Effector memory CD4-positive, alpha-beta T cell (primary cell): ENCODE results near the gene OR9Q1.

Experiments
- DNase-seq, 3 donors: peaks; one replicate each; pipeline ENCODE4 v3.0.0-alpha.2; 2020
- H3K27ac ChIP-seq: 2 replicates; pipeline ENCODE4 v1.7.0; 2013; ENCODE audit warnings: mild to moderate bottlenecking, low read length, moderate library complexity; ENCODE audit not compliant: insufficient read depth, poor library complexity, severe bottlenecking
- H3K27me3 ChIP-seq: replicated peaks from 2 replicates; pipeline ENCODE4 v1.7.0; 2013; ENCODE audit warnings: mild to moderate bottlenecking, low read length; ENCODE audit not compliant: insufficient read depth, control insufficient read depth, poor library complexity, severe bottlenecking
- H3K36me3 ChIP-seq: 2 replicates; pipeline ENCODE4 v1.7.0; 2013; ENCODE audit warnings: mild to moderate bottlenecking, low read length, moderate library complexity; ENCODE audit not compliant: control insufficient read depth, insufficient read depth
- H3K4me1 ChIP-seq: 2 replicates; pipeline ENCODE4 v1.7.0; 2013; ENCODE audit warnings: low read length, mild to moderate bottlenecking; ENCODE audit not compliant: control insufficient read depth, insufficient read depth, poor library complexity, severe bottlenecking
- H3K4me3 ChIP-seq: 2 replicates; pipeline ENCODE4 v1.7.0; 2013; ENCODE audit warnings: low read length, low read depth, mild to moderate bottlenecking; ENCODE audit not compliant: insufficient read depth, poor library complexity, severe bottlenecking
- H3K9me3 ChIP-seq: 2 replicates; pipeline ENCODE4 v1.7.0; 2013; ENCODE audit warnings: mild to moderate bottlenecking, low read length, moderate library complexity; ENCODE audit not compliant: control insufficient read depth

The OR9Q1 gene

DNA sequence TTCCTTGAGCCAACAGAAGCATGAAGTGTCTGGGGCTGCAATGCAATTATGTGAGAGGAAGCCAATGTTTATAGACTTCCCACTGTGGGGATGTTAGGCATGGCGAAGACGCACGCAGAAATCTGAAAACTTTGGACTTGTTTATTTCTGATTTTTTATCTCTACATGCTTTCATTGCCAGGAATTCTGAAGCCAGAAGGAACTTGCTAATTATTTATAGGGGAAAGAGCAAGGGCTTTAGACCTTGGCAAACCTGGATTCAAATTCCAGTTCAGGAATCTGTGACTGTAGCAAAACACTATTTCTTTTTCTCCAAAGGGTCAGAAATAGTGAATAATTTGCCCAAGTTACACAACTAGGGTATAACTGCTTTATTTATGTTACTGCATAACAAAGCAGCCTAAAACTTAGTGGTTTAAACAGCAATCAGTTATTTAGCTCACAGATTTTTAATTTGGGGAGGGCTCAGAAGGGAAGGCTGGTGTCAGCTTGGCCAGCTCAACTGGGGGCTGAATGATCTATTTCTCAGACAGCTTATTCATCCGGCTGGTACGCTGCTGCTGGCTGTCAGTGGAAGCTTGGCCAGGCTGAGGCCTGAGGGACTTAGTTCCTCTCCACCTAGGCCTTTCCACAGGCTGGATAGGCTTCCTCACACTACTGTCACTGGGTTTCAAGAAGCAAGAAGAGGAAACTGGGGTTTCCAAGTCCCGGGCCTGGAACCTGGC is 5.2 kb downstream of the OR9Q1 start:
- Histone ChIP-seq H3K4me1 (no peaks in the 10 kb centered on the region), H3K9me3 (no peaks in the 10 kb centered on the region), H3K27ac (no peak overlapping the region), H3K27me3 (no peaks in the 10 kb centered on the region), H3K36me3 (no peaks in the 10 kb centered on the region), H3K4me3 (no peak overlapping the region)
- DNase-seq: no peak

DNA sequence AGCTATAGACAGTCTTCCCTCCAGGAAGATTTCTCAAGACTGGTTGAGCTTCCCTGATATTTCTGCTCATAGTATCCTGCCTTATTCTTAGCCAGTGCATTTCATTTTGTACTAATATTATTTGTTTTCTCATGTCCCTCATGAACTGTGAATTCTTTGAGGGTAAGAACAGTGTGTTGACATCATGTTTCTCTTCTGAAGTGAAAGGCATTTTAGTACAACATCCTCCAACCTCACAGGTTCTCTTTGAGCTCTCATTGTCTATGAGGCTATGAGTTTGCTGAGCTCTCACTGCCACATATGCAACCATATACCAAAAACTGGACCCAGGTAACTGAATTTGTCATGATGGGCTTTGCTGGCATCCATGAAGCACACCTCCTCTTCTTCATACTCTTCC is 7.0 kb downstream of the OR9Q1 start, which contains the start of gene OR6Q1:
OR6Q1 (plus strand) TSS at position 301 of the 400 bp plus-strand sequence; CDS start at position 301, 0 bp downstream.
- no peaks in the 10 kb centered on the region for H3K27me3 ChIP-seq
- no peak within 1 kb of the TSS for H3K27ac ChIP-seq
- no peaks in the 10 kb centered on the region for H3K36me3 ChIP-seq
- H3K4me3 ChIP-seq: no peak within 1 kb of the TSS
- H3K4me1 ChIP-seq: no peaks in the 10 kb centered on the region
- H3K9me3 ChIP-seq: no peaks in the 10 kb centered on the region
- no peak for DNase-seq

DNA sequence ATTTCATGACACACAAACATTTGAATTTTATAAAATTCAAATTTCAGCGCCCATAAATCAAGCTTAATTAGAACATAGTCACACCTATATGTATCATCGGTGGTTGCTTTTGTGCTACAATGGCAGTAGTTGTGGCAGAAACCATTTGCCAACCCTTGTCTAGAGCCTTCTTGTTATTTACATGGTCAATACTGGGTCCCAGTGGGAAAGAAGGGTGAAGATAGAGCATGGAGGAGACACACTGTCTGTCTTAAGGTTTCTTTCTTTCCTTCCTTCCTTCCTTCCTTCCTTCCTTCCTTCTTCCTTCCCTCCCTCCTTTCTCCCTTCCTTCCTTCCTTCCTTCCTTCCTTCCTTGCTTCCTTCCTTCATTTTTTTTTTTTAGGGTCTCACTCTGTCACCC is 10.8 kb downstream of the OR9Q1 start:
- H3K27ac ChIP-seq: no peak overlapping the region
- H3K36me3 ChIP-seq: no peaks in the 10 kb centered on the region
- H3K9me3 ChIP-seq: no peaks in the 10 kb centered on the region
- H3K4me3 ChIP-seq: no peak overlapping the region
- DNase-seq: no peak
- no peaks in the 10 kb centered on the region for H3K27me3 ChIP-seq
- H3K4me1 ChIP-seq: no peaks in the 10 kb centered on the region

DNA sequence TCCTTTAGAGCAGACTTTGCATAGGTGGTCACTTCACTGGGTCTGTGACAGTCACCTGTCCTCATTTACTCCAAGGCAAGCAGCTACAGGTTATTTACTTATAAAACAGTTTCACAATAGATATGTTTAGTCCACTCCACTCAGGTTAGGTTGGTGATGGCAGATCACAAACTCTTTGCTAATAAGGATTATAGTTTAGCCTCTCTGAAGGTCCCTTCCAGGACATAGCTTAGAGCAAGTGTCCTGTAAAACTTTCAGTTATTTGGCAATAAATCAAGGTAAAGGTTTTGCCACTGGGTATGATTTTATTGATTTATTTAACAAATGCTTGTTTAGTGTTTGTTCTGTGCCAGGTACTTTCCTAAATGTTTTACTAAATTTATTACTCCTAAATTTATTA is 15.9 kb downstream of the OR9Q1 start:
- DNase-seq: no peak
- Histone ChIP-seq H3K27ac (no peak overlapping the region), H3K36me3 (no peaks in the 10 kb centered on the region), H3K4me3 (no peak overlapping the region), H3K4me1 (no peaks in the 10 kb centered on the region), H3K27me3 (no peaks in the 10 kb centered on the region), H3K9me3 (no peaks in the 10 kb centered on the region)

DNA sequence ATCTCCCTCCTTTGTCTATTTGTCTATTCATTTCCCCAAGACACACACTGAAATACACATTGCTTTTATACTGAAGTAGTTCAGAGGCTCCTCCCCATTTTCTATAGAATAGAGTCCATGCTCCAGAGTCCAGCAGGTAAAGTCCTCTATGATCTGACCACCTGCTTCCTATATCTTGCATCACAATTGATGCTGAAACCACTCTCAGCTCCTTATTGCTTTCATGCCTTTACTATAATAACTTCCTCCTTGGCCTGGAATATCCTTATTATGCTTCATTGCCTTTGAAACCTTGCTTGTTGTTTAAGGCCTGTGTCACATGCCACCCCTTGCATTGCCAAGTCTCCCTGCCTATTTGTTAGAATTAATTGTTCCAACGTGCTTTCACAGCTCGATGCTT is 19.7 kb downstream of the OR9Q1 start:
- H3K4me1 ChIP-seq: no peaks in the 10 kb centered on the region
- H3K36me3 ChIP-seq: no peaks in the 10 kb centered on the region
- H3K27ac ChIP-seq: no peak overlapping the region
- no peak overlapping the region for H3K4me3 ChIP-seq
- H3K27me3 ChIP-seq: no peaks in the 10 kb centered on the region
- no peak for DNase-seq
- H3K9me3 ChIP-seq: no peaks in the 10 kb centered on the region

DNA sequence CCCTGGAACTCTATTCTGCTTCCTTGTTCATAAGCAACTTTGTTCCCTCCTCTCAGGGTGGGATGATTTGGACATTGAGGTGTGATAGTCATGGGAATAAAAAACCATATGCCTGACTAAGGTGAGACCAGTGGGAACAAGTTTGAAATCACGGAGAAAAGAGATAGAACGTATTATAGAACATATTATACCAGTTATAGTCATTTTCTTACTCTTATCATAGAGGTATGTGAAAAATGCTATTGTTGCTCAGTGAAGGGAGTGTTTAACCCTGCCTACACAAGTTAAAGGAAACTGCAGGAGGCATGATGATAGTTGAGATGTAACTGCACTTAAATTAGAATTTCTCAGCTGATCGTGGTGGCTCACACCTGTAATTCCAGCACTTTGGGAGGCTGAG is 22.6 kb downstream of the OR9Q1 start:
- no peaks in the 10 kb centered on the region for H3K9me3 ChIP-seq
- no peaks in the 10 kb centered on the region for H3K36me3 ChIP-seq
- no peak for DNase-seq
- H3K4me1 ChIP-seq: no peaks in the 10 kb centered on the region
- H3K4me3 ChIP-seq: no peak overlapping the region
- H3K27me3 ChIP-seq: no peaks in the 10 kb centered on the region
- H3K27ac ChIP-seq: no peak overlapping the region

DNA sequence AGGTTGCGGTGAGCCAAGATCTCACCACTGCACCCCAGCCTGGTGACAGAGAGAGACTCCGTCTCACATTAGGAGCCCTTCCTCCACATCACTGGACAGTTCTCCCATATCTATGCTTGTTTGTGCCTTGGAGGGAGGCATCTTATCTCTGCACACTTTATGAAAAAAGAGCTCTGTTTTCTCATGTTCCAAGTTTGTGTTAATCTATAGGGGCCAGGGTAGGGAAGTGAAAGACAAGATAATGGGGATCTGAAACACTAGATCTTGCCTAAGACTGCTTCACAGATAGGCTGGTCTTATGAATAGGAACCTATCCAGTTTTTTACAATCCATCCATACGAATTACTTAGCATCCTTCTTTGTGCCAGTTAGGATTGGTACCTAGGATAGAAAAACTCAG is 24.1 kb downstream of the OR9Q1 start:
- H3K27me3 ChIP-seq: no peaks in the 10 kb centered on the region
- H3K4me1 ChIP-seq: no peaks in the 10 kb centered on the region
- no peak for DNase-seq

DNA sequence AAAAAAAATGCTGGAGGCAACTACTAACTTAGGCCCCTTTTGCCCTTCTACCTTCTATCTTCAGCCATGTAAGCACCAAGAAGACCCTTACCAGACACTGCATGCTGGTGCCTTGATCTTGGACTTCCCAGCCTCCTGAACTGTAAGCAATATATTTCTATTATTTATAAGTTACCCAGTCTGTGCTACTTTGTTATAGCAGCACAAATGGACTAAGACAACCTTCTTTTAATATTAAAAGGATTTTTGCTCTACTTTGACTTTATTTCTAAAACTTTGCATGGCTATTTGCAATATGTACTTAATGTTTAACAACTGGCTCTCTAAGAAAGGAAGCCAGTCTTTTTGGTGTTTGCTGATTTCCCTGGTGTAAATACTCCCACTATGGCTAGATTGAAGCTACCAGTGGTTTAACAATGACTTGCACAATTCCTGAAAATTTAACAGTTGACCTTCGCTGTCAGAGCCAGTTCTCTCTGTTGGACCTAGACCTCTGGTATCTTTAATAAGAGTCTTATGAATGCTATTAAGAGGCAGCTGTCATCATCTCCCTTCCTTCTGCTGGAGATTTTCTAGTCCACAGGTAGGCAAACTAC is 32.2 kb downstream of the OR9Q1 start:
- Histone ChIP-seq H3K4me3 (no peak overlapping the region), H3K27ac (no peak overlapping the region), H3K36me3 (no peaks in the 10 kb centered on the region), H3K4me1 (no peaks in the 10 kb centered on the region), H3K27me3 (no peaks in the 10 kb centered on the region), H3K9me3 (no peaks in the 10 kb centered on the region)
- no peak for DNase-seq

More for the DNA sequence above, 24.1 kb downstream of the OR9Q1 start:
- Histone ChIP-seq H3K4me3 (no peak overlapping the region), H3K9me3 (no peaks in the 10 kb centered on the region), H3K36me3 (no peaks in the 10 kb centered on the region), H3K27ac (no peak overlapping the region)

DNA sequence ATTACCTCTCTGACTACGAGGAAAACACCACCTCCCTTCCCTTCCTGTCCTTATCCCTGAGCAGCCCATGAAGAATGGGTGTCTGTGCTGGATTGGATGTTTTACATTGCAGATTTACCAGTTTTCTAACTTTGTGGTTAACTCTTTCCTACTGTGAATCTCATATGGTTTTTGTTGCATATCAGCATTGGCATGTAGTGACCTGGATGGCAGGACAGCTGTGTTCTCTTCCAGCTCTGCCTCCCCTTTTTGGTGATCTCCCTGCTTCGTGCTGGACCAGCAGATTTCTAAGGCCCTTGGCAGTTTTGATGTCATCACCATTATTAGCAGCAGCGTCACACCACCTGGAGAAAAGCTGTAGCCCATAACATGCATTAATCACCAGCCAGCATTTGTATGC is 33.8 kb downstream of the OR9Q1 start:
- DNase-seq: no peak
- no peaks in the 10 kb centered on the region for H3K27me3 ChIP-seq
- no peaks in the 10 kb centered on the region for H3K9me3 ChIP-seq
- H3K36me3 ChIP-seq: no peaks in the 10 kb centered on the region
- no peak overlapping the region for H3K4me3 ChIP-seq
- H3K4me1 ChIP-seq: no peaks in the 10 kb centered on the region
- H3K27ac ChIP-seq: no peak overlapping the region

DNA sequence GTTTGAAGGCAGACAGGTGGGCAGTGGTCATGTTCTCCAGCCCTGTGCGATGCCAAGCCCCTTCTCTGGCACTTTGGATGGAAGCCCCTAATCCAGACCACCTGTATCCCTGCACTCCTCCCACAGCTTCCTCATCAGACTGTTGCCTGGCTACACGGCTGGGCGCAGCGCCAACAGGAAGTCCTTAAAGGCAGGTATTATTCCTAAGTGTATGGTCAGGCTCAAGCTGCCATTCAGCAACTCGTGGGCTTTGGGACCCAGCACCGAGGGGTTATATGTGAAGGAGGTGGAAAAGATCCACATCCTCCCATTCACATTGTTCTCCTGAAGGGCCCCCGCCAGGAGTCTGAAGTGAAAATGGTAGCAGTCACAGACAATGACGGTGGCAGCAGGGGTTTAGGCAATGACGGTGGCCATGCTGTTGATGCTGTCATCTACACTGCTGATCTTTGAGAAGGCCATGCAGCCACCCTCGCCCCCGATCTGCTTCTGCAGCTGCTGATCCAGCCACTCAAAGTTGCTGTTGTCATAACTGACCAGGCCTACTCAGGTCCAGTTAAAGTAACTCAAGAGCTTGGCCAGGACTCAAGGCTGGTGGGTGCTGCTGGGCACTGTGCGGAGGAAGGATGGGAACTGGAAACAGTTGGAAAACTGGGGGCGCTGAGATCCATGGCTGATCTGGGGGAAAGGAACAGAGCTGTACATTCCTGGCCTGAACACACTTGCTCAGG is 34.8 kb downstream of the OR9Q1 start:
- no peak overlapping the region for H3K4me3 ChIP-seq
- no peak overlapping the region for H3K27ac ChIP-seq
- H3K27me3 ChIP-seq: no peaks in the 10 kb centered on the region
- no peaks in the 10 kb centered on the region for H3K36me3 ChIP-seq
- no peaks in the 10 kb centered on the region for H3K4me1 ChIP-seq
- no peaks in the 10 kb centered on the region for H3K9me3 ChIP-seq
- DNase-seq: no peak
